Stimulated activated CD4-positive, alpha-beta T cell treated with anti-CD3 and anti-CD28 coated beads, TNF-alpha, amount 100 ng/mL, for 1 hour (primary cell): ENCODE measurements around the gene TNPO3.
"Not testable (repeated sequence)": the region's sequence is repeated elsewhere in the genome, so short reads cannot be mapped to it uniquely, and the experiment has no call there.

Experiments used
- DNase-seq, 3 donors: peaks; one replicate each; pipeline ENCODE4 v3.0.0-alpha.2; 2020; ENCODE audit warnings: low read depth in 3 of 3, low spot score in 1 of 3

TNPO3 gene

DNA sequence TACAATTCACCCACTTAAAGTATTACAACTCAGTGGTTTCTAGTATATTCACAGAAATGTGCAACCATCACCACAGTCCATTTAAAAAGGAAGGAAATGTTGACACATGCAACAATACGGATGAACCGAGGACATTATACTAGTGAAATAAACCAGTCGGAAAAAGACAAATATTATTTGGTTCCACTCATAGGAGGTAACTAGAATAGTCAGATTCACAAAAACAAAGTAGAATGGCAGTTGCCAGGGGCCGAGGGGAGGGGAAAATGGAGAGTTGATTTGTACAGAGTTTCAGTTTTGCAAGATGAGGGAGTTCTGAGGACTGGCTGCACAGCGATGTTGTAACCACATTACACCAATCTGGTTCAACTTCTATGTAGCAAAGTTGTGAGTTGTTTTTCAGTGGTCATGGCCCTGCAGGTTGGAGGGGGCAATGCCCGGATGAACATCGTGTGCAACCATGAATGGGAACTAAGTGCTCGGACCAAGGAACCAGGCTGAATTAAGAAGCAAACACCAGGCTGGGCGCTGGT, 17.6 kb upstream of the TNPO3 start:
- no peak for DNase-seq

DNA sequence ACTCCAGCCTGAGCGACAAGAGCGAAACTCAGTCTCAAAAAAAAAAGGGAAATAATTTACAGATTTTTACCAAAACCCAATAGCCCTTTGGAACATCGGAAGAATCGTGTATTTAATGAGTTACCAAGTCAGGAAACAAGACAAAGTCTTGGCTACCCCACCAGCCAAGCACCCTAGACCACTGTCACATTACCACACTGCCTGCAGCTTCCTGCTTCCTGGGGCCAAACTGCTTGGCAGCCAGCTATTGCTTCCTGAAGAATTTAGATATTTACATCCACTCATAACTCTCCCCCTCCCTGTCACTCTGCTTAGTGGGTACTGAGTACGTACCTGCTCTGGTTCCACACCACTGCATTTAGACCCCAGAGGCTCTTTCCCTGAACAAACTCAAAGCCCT, 14.1 kb upstream of the TNPO3 start:
- no peak for DNase-seq

DNA sequence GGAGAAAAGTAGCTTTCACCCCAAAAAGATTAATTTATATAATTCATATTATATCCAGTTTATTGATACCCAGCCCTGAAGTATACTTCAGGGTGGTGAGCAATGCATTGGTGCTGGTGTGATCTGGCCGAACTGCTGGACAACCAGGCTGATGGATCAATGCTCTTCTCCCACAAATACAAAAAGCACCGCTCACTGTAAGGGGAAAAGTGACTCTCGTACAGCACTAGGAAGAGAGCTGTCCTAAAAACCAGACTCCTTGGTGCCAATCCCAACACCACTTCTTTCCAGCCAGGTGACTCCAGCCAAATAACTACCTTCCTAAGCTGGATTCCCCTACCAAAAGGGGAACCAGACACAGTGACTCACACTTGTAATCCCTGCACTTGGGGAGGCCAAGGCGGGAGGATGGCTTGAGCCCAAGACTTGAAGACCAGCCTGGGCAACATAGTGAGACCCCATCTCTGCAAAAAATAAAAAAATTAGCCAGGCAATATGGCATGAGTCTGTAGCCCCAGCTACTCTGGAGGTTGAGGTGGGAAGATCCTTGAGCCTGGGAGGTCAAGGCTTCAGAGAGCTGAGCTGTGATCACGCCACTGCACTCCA, 13.1 kb upstream of the TNPO3 start:
- DNase-seq, result no peak

DNA sequence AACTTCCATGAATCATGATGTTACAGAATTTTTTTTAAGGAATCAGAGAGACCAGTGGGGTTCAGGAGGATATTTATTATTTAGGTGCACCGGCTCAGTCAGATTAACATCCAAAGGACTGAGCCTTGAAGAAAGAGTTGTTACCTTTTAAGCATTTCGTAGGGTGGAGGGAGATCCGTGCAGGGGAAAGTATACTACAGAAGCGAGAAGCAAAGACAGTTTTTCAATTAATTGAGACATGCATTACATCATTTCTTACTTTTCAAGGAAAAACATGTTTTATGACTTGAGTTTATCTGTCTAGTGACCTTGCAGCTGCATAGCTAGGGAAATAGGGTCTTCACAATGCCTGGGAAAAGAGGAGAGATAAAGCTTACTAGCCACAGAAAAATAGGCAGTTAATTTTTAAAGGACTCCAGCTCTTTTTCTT, 12.2 kb upstream of the TNPO3 start:
- not testable (repeated sequence) for DNase-seq

DNA sequence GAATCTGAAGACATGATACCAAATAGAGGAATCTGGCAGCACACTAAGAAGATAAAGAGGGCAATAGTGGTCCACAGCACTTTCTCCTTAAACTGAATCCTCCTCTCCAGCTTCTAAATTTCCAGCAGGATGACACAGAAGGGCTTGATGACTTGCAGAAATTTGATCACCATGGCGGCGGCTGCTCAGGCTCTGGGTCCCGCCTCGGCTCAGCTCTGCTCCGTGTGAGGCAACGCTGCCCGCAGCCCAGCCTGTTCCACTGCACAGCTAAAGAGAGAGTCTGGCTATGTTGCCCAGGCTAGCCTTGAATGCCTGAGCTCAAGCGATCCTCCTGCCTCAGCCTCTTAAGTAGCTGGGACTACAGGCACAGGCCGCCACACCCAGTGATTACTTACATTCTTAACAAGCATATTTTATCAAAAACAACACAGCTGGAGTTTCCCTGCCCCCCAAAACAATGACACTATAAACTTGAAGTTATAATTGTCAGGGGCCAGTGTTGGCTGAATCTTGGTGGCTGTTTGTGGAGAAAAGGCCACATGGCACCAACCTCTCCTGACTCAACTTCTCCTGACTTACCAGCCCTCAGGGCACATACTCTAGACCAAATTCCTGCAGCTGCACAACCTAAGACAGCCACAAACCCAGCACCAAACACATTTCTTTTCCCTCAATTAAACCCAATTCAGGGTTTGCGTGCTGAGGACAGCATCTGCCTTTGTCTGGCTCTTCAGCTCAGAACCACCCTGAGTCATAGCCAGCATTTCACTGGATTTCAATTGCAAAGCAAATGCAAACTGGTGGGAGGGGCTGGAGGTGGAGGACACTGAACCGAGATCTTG, 11.6 kb upstream of the TNPO3 start:
- DNase-seq, result no peak

DNA sequence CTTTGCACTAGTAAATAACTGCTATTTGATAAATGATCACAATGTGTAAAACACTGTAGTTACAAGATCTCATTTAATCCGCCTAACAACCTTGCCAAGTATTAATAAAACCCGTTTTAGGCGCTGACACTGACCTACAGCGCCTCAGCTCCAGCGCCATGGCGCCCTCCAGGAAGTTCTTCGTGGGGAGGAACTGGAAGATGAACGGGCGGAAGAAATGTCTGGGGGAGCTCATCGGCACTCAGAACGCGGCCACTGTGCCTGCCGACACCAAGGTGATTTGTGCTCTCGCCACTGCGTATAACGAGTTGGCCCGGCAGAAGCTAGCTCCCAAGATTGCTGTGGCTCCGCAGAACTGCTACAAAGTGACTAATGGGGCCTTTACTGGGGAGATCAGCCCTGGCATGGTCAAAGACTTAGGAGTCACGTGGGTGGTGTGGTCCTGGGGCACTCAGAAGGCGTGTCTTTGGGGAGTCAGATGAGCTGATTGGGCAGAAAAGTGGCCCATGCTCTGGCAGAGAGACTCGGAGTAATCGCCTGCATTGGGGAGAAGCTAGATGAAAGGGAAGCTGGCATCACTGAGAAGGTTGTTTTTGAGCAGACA, 1.1 kb upstream of the TNPO3 start:
- no peak for DNase-seq

DNA sequence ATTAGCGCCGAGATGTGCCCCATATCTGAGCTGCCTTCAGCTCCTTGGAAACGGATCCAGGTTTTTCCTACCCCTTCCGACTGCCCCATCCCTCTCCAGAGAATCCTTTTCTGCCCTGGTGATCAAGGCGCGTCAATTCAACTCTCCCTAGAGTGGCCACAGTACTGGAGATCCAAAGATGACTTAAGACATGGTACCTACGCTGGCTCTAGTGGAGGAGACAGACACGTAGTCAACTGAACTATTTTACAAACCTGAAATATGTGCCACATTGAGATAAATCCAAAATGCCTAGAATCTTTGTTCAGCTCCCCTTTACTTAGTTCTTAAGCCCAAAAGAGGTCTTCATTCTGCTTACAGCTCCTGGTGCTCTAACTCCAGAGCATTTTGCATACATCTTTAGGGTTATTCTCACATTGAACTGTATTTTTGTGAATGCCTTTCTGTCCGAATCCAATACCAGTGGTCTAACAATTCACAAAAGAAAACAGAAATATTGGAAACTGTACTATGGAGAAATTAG, 444 bp upstream of the TNPO3 start:
- DNase-seq, result no peak

DNA sequence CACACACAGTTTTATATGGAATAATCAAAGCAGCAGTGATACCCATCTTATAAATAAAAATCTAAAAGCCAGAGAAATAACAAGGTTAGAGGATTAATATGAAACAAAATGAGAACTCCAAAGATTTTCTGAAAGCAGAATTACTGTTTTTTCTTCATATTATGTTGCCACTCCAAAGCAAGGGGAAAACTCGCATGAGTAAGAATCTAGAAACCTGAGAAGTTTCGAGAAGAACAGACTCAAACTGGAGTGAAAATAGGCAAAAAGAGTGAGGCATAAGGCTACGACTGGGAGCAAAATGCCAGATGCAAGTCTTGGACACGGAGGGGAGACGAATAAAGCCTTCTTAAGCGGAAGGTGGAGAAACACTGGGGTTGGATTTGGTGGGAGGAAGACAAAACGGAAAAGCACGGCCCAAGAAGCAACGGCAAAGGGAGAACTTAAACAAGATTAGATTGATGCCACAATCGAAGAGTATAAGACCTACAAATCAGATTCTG, 923 bp downstream of the TNPO3 start:
- no peak for DNase-seq

DNA sequence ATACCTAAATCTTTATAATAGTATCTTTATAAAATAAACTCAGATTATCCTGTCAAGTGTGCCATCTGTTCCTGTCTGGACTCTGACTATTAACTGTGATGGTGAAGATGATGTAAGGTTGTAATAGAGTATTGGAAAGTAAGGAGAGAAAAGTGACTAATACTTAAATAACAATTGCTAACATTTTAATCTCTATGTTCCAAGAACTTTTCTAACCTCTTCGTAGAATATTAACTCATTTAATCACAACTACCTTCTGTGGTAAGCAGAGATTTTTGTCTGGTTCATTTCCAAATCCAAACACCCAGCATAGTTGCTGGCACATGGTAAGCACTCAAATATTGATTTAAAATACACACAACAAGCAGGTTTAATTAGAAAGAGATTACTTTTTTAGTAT, 2.5 kb downstream of the TNPO3 start:
- DNase-seq, result no peak

DNA sequence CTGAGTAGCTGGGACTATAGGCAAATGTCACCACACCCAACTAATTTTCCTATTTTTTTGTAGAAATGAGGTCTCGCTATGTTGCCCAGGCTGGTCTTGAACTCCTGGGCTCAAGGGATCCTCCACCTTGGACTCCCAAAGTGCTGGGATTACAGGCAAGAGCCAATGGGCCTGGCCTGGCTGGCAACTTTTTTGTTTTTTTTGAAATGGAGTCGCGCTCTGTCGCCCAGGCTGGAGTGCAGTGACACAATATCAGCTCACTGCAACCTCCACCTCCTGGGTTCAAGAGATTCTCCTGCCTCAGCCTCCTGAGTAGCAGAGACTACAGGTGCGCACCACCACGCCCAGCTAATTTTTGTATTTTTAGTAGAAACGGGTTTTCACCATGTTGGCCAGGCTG, 3.5 kb downstream of the TNPO3 start:
- not testable (repeated sequence) for DNase-seq

DNA sequence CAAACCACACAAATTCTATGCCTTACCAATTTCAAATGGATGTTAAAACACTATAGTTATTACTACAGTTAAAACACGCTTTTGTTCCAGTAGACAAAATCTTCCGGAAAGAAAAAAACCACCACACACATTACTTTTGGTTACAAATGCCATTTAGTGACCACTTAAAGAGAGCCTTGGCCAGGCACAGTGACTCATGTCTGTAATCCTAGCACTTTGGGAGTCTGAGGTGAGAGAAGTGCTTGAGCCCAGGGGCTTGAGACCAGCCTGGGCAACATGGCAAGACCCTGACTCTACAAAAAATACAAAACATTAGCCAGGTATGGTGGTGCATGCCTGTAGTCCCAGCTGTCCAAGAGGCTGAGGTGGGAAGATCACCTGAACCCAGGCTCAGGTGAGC, 7.2 kb downstream of the TNPO3 start:
- DNase-seq, result no peak

DNA sequence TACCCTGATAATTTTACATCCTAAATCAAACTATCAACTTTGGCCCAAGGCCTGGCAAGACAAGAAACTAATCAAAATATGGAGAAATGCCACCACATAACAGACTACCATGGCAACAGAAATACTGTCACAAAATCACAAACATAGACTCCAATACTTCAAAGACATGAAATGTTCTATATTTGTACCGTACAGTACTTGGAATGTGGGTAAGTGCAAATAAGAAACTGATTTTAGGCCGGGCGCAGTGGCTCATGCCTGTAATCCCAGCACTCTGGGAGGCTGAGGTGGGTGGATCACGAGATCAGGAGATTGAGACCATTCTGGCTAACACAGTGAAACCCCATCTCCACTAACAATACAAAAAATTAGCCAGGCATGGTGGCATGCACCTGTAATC, 9.2 kb downstream of the TNPO3 start:
- DNase-seq, result no peak

DNA sequence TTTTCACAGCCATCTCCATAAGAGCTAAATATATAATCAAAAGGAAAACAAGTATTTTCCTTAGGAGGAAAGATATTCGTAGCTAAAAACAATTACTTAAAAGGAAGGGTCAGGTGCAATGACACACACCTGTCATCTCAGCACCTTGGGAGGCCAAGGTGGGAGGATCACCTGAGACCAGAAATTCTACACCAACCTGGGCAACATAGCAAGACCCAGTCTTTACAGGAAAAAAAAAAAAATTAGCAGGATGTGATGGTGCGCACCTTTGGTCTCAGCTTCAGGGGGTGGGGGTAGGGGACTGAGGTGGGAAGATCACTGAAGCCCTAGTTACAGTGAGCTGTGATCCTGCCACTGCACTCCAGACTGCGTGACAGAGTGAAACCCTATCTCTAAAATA, 11.9 kb downstream of the TNPO3 start:
- no peak for DNase-seq

DNA sequence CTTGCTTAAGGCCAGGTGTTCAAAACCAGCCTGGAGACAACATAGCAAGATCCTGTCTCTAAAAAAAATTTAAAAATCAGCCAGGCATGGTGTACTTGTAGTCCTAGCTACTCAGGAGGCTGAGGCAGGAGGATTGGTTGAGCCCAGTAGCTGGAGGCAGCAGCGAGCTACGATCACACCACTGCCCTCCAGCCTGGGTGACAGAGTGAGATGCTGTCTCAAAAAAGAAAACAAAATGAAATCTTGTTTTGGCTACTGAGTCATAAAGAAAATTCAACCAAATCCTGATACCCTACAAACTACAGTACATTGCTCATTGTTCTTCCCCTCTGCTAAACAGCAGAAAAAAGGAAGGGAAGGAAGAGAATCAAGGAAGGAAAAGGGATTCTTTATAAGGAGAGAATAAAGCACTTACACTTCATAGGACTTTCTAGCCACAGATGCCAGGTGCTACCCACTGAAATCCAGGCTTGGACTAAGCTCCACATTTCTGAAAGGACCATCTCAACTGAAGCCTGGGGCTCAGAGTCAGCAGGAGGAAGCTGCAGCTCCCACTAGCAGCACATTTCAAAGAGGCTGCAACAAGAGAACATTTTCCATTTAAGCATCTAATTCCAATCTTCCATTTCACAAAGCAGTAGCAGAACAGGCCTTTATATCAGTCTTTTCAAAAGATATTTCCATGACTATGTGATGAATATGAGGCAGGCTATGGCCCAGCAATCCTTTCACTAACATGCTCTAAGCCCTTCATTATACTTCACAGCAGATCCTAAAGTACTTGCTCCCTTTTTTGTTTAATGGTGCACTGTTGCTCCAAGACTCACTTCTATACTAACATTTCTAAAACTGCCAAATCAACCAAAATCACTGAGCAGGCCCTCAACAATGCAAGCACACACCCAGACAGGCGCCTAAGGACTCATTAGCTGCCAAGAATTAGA, 13.5 kb downstream of the TNPO3 start:
- no peak for DNase-seq

DNA sequence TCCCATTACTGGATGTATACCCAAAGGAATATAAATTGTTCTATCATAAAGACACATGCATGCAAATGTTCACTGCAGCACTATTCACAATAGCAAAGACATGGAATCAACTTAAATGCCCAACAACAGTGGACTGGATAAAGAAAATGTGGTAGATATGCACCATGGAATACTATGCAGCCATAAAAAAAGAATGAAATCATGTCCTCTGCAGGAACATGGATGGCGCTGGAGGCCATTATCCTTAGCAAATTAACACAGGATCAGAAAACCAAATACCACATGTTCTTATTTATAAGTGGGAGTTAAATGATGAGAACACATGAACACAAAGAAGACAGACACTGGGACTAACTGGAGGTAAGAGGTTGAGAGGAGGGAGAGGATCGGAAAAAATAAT, 16.4 kb downstream of the TNPO3 start:
- DNase-seq, result not testable (repeated sequence)

DNA sequence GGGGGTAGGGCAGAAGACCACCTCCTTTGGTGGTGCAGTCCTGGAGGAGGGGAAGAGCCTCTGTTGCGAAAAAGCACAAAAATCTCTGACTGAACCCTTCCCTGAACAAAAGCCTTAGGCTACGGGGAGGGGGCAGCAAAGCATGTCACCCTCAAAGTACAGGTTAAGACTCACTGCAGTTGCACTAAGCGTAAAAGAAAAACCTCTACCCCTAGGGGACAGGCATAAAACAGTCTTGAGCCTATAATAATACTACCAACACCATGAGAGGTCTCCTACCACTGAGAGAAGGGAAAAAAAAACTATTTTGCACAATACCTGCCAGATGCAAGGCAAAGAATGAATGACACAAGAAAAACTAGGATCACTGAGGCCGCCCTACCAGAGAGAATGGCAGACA, 17.3 kb downstream of the TNPO3 start:
- no peak for DNase-seq

DNA sequence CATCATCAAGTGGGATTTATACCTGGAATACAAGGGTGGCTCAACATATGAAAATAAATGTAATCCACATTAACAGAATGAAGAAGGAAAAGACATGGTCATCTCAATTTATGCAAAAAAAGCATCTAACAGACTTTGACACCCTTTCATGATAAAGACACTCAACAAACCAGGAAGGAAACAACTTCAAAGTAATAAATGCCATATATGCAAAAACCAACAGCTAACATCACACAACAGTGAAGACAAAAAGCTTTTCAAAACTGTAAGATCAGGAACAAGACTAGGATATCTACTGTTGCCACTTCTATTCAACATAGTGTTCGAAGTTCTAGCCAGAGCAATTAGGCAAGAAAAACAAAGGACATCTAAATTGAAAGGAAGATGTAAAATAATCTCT, 22.9 kb downstream of the TNPO3 start:
- DNase-seq, result no peak

DNA sequence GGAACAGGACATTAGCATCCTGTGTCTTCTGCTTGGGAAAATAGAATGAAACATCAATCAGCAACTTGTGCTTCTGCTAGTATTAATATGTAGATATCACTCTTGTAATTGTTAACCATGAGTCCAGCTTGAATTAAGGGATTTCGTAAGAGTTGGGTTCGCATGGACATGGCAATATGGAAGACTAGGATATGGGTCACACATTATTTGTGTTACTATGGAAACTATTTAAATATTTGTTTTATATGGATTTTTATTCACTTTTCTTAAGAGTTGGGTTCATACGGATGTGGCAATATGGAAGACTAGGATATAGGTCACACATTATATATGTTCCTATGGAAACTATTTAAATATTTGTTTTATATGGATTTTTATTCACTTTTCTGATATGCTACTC, 24.5 kb downstream of the TNPO3 start:
- no peak for DNase-seq

DNA sequence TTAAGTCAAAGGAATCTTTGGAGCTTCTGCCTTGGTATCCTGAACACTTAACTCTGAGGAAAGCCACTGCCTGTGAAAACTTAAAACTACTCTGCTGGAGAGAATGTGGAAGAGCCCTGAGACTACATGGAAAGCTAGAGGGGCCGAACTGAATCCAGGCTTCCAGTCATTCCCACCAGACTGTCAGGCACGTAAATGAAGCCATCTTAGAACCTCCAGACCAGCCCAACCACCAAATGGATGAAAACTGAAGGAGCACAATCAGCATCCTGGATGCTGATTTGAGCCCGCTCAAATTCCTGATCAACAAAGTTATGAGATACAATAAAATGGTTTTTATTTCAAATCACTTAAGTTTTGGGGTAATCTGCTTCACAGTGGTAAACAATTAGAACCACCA, 30.8 kb downstream of the TNPO3 start:
- DNase-seq, result no peak

DNA sequence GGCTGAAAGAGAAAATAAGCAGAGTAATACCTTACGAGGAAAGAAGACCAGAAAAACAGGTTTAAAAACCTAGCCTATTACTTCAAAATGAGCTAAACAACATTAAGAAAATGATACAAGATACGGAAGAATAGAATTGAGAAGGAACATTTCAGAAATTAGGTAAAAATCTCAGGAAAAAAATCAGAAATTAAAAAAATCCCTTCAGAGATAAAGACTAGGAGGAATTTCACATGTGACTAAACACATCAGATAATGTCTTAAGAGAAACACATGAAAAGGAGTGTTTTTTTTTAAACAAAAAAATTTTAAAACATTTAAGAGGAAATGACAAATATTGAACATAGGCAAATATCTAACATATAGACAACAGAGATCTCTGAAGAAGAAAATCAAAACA, 33.3 kb downstream of the TNPO3 start:
- no peak for DNase-seq
